HG03520 (cell line): ENCODE data around the gene TOP1.
"Not testable (repeated sequence)": the region's sequence is repeated elsewhere in the genome, so short reads cannot be mapped to it uniquely, and the experiment has no call there.

ENCODE experiments used
- ATAC-seq: cut with Tn5 transposase; IDR thresholded peaks from one replicate; pipeline ENCODE4 v1.9.1; 2021; ENCODE audit warnings: mild to moderate bottlenecking, moderate library complexity; ENCODE audit not compliant: unreplicated experiment

TOP1 gene

GRCh38 chr20:41087777-41088176, 59.2 kb downstream of the TOP1 start:
- no peak for ATAC-seq

DNA sequence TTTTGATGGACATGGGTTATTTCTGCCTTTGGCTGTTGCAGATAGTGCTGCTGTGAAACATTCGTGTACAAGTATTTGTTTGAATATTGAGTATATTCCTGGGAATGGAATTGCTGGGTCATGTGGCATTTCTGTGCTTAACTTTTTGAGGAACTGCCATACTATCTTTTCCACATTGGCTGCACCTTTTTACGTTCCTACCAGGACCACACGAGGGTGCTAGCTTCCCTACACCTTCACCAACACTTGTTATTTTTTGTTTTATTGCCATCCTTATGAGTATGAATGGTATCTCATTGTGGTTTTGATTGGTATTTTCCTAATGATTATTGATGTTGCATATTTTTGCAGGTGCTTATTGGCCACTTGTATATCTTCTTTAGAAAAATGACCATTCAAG, 60.9 kb downstream of the TOP1 start:
- no peak for ATAC-seq

- no peak for ATAC-seq
Observed at GRCh38 chr20:41091927-41092326, 63.3 kb downstream of the TOP1 start.

DNA sequence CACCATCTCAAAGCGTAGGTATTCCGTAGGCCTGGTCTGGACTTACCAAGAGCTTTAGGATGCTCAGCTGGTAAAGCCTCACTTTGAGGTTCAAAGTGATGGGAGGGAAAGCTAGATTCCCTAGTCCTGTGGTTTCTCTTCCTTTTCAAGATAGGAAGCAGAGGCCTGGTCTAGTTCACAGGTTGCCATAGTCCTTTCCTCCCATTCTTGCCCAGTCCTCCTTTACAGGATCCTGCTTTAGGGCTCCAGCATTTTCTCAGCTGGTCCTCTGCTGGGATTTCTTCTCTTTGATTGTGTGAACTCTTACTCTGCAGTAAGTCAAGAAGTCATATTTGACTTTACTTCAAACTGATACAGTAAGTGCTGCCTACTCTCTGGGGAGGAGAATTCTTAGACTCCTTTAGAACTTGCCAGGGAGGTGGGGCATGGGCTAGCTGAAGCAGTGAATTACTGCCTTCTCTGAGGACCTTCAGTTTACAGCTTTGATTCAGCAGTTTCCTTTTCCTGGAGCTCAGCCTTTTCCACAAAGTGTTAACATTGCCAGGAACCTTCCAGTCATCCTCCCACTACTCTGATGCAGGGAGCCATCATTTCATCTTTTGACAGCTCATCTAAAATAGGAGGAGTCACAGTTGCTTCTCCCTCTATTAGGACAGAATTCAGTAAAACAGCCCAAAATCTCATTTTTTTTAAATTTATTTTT, 65.9 kb downstream of the TOP1 start:
- ATAC-seq, result no peak

- ATAC-seq, result no peak
Observed at GRCh38 chr20:41095110-41095969, 66.7 kb downstream of the TOP1 start.

- no peak for ATAC-seq
Observed at GRCh38 chr20:41098703-41099250, 70.2 kb downstream of the TOP1 start.

GRCh38 chr20:41100001-41100480, 71.4 kb downstream of the TOP1 start:
- ATAC-seq, result no peak

GRCh38 chr20:41101660-41102059, 73.0 kb downstream of the TOP1 start:
- no peak for ATAC-seq

DNA sequence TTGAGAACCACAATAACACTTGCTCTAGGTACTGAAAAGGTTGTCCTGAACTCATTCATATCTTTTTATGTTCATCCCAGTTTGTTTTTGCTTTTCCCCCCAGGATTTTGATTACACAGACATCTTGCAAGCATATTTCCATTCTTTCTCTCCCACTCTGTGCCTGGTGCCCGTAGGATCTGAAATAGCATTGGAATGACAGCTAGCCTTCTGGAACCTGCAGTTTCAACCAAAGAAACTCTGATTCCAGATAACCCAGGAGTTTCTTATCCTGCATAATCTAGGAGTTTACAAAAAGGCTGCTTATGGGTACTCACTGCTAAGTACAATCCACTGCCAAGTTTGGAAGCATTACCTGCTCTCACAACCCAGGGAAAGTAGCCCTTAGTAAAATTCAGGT, 79.9 kb downstream of the TOP1 start:
- ATAC-seq, result no peak

DNA sequence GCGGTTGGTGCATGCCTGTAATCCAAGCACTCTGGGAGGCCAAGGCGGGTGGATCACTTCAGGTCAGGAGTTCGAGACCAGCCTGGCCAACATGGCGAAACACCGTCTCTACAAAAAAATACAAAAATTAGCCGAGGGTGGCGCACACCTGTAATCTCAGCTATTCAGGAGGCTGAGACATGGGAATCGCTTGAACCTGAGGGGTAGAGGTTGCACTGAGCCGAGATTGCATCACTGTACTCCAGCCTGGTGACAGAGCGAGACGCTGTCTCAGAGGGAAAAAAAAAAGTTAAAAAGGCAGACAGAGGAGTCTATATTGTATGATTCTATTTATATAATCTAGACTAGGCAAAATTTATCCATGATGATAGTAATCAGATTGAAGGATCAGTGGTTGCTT, 81.4 kb downstream of the TOP1 start:
- no peak for ATAC-seq

GRCh38 chr20:41110930-41111577, 82.4 kb downstream of the TOP1 start:
- no peak for ATAC-seq

GRCh38 chr20:41111578-41111951, 82.9 kb downstream of the TOP1 start:
- no peak for ATAC-seq

DNA sequence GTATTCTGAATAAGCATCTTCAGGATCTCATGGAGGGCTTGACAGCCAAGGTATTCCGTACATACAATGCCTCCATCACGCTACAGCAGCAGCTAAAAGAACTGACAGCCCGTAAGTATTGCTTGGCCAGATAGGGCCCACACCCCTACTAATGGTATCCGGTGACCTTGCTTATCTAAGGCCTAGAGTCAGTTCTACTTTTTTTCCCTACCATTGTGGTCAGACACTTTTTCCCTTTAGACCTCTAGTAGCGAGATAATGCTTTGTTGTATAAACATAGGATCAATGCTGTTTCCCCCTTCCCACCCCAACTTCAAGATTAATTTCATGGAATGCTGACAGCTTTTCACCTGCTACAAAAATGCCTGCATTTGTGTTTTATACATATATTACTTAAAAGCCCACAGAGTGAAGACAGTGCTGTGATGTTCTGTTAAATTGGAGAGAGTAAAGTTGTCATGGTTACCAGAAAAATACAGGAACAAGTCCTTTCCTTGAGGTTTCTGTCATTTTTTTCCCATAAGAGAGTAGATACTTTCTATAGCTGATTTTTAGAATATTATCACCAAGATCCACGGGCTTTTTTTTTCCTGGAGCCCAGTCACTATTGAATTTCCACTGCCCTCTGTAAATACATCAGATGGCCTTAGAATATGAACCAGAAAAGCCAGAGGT, 87.8 kb downstream of the TOP1 start:
- no peak for ATAC-seq

DNA sequence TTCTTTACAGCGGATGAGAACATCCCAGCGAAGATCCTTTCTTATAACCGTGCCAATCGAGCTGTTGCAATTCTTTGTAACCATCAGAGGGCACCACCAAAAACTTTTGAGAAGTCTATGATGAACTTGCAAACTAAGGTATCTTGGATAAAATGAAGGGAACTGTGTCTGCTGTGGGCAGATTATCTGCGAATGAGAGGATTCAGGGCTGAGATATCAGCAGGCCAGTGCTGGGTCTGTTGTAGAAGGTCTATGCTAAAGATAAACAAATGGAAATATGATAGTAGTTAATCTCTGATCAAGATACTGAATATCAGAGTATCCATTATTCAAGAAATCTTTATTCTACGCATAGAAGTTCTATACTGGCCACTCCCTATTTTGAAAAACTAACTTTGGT, 89.5 kb downstream of the TOP1 start:
- ATAC-seq, result not testable (repeated sequence)

- no peak for ATAC-seq
Observed at GRCh38 chr20:41118632-41119031, 90.0 kb downstream of the TOP1 start.

GRCh38 chr20:41119614-41120561, 91.3 kb downstream of the TOP1 start:
- no peak for ATAC-seq

DNA sequence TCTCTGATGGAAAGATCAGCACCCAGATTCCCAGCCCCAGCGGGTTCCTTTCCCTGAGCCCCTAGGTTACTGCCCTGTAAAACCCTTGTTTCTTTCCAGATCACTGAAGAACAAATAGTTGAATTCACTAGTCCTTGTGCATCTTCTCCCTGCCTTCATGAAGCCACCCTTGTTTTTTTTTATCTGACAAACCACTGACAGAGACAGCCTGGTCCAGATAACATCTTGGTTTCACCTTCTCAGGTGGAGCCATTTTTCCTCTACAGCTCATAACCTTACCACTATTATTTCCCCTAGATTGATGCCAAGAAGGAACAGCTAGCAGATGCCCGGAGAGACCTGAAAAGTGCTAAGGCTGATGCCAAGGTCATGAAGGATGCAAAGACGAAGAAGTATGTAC, 92.8 kb downstream of the TOP1 start:
- ATAC-seq, result no peak

DNA sequence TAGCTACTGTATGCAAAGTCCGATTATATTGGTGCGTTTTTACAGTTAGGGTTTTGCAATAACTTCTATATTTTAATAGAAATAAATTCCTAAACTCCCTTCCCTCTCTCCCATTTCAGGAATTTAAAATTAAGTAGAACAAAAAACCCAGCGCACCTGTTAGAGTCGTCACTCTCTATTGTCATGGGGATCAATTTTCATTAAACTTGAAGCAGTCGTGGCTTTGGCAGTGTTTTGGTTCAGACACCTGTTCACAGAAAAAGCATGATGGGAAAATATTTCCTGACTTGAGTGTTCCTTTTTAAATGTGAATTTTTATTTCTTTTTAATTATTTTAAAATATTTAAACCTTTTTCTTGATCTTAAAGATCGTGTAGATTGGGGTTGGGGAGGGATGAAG, 95.0 kb downstream of the TOP1 start:
- no peak for ATAC-seq

DNA sequence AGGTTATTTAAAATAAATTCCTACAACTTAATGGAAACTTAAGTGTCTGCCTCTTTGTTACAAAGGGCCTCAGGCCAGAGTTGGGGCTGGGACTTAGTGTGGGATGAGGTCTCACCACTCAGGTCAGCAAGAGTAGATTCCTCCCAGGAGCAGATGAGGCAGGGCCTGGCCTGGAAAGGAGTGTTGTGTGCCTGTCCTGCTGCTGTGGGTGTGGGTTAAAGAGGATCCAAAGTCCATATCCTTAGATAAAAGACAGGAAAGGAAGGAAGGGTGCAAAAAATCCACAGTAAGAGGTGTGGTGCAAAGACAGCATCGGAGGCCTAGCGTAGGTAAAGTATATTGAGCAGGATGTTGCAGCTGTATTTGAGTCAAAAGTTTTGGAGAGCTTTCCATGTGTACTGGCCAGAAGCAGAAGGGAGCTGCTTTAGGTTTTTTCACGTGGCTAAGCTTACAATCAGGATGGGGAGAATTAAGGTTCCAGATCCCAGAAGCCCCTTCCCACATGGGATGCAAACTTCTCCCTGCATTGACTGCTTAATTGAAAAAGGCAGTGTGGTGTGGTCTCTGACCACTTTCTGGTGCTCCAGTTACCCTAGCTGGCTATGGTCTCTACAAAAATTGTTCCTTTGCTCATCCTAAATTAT, 96.0 kb downstream of the TOP1 start:
- ATAC-seq, result no peak
